NCI-H2107 treated with DMSO at 0.1 percent for 48 hours (cell line): ENCODE data around the gene CCDC167.

ENCODE experiments used
- DNase-seq: peaks from one replicate; lab custom pipeline; 2025; ENCODE audit not compliant: unreplicated experiment; lab: John Stamatoyannopoulos, UW

The CCDC167 gene

GRCh38 chr6:37531026-37531425, 31.3 kb upstream of the CCDC167 start:
- no peak for DNase-seq

GRCh38 chr6:37530297-37530696, 30.6 kb upstream of the CCDC167 start:
- no peak for DNase-seq

- DNase-seq = no peak
Measured at GRCh38 chr6:37528541-37528940, 28.8 kb upstream of the CCDC167 start.

- no peak for DNase-seq
Measured at GRCh38 chr6:37525460-37526357, 26.0 kb upstream of the CCDC167 start.

GRCh38 chr6:37524970-37525318, 25.3 kb upstream of the CCDC167 start:
- DNase-seq = no peak

- DNase-seq = no peak
Measured at GRCh38 chr6:37524025-37524969, 24.6 kb upstream of the CCDC167 start.

GRCh38 chr6:37523412-37523811, 23.7 kb upstream of the CCDC167 start:
- no peak for DNase-seq

GRCh38 chr6:37522836-37523235, 23.1 kb upstream of the CCDC167 start:
- DNase-seq = no peak

- DNase-seq = no peak
Measured at GRCh38 chr6:37521674-37522073, 22.0 kb upstream of the CCDC167 start.

- no peak for DNase-seq
Measured at GRCh38 chr6:37520926-37521325, 21.2 kb upstream of the CCDC167 start.

GRCh38 chr6:37519461-37519860, 19.8 kb upstream of the CCDC167 start:
- DNase-seq = no peak

- DNase-seq = no peak
Measured at GRCh38 chr6:37518116-37518515, 18.4 kb upstream of the CCDC167 start.

- DNase-seq = no peak
Measured at GRCh38 chr6:37517411-37517812, 17.7 kb upstream of the CCDC167 start.

GRCh38 chr6:37516920-37517405, 17.3 kb upstream of the CCDC167 start:
- DNase-seq = no peak

GRCh38 chr6:37516076-37516919, 16.6 kb upstream of the CCDC167 start:
- peak; percentile 56 for DNase-seq

GRCh38 chr6:37515712-37516075, 16.0 kb upstream of the CCDC167 start:
- DNase-seq = no peak

GRCh38 chr6:37514837-37515236, 15.1 kb upstream of the CCDC167 start:
- DNase-seq = no peak

GRCh38 chr6:37514321-37514771, 14.7 kb upstream of the CCDC167 start:
- DNase-seq = no peak

- no peak for DNase-seq
Measured at GRCh38 chr6:37513576-37513975, 13.9 kb upstream of the CCDC167 start.

- DNase-seq = no peak
Measured at GRCh38 chr6:37513155-37513554, 13.5 kb upstream of the CCDC167 start.
